DOHH2 (cell line): ENCODE measurements around the gene KCNQ1.

Experiments
- CTCF ChIP-seq: fragments of 200-600 bp; sonication (generic); IDR thresholded peaks from one replicate; pipeline ENCODE4 v1.5.1; 2014; ENCODE audit warnings: antibody characterized with exemption, mild to moderate bottlenecking, low read depth, low read length; ENCODE audit not compliant: poor library complexity, severe bottlenecking
- EZH2phosphoT487 ChIP-seq: fragments of 200-600 bp; sonication (generic); IDR thresholded peaks from 2 replicates; pipeline ENCODE4 v1.6.1; 2017; ENCODE audit warnings: borderline replicate concordance, mild to moderate bottlenecking, antibody characterized with exemption, low read length, moderate library complexity, mixed read lengths

DNA sequence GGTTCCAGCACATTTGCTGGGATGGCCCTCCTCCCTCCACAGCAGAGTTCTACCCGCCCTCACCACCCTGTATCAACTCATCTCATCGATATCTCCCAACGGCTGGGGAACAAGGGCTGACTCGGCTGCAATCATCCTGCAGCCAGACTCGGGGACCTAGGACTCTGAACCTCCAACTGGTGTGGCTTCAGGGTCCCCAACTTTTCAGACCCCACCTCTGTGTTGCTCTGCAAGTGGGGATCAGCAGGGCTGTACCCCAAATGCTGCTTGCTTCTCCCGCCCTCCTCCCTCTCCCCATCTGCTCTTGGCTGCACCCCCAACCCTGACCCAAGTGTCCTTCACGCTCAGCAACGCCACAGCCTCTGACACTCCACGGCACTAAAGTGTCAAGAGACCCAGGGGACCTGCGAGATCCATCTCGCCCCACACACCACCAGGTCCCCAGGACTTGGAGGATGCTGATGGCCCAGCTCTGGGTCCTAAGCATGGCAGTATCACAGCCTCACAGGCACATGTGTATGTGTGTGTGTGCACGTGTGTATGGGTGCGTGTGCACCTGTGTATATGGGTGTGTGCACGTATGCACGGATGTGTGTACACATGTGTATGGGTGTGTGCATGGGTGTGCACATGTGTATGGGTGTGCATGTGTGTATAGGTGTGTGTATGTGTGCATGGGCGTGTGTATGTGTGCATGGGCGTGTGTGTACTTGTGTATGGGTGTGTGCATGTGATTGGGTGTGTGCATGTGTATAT is 26.4 kb downstream of the KCNQ1 start:
- TF ChIP-seq CTCF (no peak), EZH2phosphoT487 (no peak)
